ENCODE measurements around the gene PLCB1.

PLCB1 gene

DNA sequence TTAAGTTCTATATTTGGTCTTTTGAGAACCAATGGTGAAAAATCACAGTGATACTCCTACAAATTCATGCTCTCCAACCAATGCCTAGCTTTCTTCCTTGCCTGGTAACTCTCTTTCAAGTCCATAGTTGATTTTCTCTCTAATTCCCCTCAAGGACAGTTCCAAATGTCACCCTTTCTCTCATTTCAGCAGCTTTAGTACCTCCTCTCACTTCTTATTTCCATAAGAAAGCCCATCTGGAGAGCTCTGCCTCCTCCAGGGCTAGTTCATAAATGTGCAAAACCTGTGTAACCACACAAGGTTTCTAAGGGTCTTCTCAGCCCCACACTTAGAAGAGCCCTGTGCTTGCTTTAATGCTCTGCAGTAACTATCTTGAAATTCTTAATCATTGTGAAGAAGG, 781.4 kb downstream of the PLCB1 start:
- no peak for DNase-seq
- no peak overlapping the region for H3K27ac Mint-ChIP-seq
- no peak overlapping the region for H3K4me3 Mint-ChIP-seq
- H3K27me3 Mint-ChIP-seq (ENCODE audit: low read depth, poor library complexity) = no peaks in the 10 kb centered on the region
- peaks cover 12% of the 10 kb centered on the region for H3K4me1 Mint-ChIP-seq
- TF ChIP-seq, protein P1, sequence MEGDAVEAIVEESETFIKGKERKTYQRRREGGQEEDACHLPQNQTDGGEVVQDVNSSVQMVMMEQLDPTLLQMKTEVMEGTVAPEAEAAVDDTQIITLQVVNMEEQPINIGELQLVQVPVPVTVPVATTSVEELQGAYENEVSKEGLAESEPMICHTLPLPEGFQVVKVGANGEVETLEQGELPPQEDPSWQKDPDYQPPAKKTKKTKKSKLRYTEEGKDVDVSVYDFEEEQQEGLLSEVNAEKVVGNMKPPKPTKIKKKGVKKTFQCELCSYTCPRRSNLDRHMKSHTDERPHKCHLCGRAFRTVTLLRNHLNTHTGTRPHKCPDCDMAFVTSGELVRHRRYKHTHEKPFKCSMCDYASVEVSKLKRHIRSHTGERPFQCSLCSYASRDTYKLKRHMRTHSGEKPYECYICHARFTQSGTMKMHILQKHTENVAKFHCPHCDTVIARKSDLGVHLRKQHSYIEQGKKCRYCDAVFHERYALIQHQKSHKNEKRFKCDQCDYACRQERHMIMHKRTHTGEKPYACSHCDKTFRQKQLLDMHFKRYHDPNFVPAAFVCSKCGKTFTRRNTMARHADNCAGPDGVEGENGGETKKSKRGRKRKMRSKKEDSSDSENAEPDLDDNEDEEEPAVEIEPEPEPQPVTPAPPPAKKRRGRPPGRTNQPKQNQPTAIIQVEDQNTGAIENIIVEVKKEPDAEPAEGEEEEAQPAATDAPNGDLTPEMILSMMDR (IDR thresholded peaks at IDR 0.05) = no peak
- H3K9me3 Mint-ChIP-seq = peaks cover 34% of the 10 kb centered on the region
- H3K36me3 Mint-ChIP-seq (ENCODE audit: low read depth) = peaks cover 20% of the 10 kb centered on the region

DNA sequence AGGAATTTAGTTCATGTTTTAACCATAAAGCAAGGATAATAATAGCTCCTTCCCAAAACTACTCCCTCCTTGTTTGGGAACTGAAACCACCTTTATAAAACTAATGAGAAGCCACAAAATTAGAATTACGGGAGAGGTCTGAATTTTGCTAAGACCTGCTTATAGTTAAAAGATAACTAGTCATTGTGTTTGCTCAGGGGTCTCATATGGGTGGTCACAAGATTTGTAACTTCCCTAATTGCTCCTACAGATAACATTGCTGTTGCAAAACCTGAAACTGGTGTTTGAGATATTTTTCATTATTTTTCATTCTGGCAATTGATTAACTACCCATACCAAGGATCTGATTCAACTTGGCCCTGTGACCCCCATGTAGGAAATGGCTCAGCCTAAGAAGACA, 782.4 kb downstream of the PLCB1 start:
- peaks cover 36% of the 10 kb centered on the region for H3K9me3 Mint-ChIP-seq
- peaks cover 20% of the 10 kb centered on the region for H3K36me3 Mint-ChIP-seq (ENCODE audit: low read depth)
- H3K27me3 Mint-ChIP-seq (ENCODE audit: low read depth, poor library complexity) = no peaks in the 10 kb centered on the region
- H3K4me1 Mint-ChIP-seq = peaks cover 12% of the 10 kb centered on the region
- DNase-seq = no peak
- no peak overlapping the region for H3K4me3 Mint-ChIP-seq
- no peak overlapping the region for H3K27ac Mint-ChIP-seq
- TF ChIP-seq, protein P1 (IDR thresholded peaks at IDR 0.05) = no peak

DNA sequence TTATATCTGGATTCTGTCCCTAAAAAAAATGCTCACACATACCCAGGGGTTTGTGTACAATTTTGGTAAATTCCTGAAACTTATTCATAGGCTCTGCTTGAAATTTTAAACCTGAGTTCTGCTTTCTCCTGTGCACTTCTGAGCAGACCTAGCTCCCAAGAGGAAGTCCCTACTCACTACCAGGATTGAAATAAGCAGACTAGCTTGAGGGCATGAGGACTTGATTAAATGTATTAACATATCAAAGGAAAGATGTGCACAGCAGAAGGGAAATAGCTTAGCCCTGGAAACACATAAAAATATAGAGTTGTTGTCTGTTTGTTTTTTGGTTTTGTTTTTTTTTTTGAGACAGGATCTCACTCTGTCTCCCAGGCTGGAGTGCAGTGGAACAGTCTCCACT, 785.0 kb downstream of the PLCB1 start:
- Mint-ChIP-seq H3K27ac (no peak overlapping the region), H3K9me3 (peaks cover 39% of the 10 kb centered on the region), H3K36me3 (ENCODE audit: low read depth) (peaks cover 20% of the 10 kb centered on the region), H3K27me3 (ENCODE audit: low read depth, poor library complexity) (no peaks in the 10 kb centered on the region), H3K4me1 (peaks cover 12% of the 10 kb centered on the region), H3K4me3 (no peak overlapping the region)
- no peak for DNase-seq
- TF ChIP-seq, protein P1 (IDR thresholded peaks at IDR 0.05) = no peak

DNA sequence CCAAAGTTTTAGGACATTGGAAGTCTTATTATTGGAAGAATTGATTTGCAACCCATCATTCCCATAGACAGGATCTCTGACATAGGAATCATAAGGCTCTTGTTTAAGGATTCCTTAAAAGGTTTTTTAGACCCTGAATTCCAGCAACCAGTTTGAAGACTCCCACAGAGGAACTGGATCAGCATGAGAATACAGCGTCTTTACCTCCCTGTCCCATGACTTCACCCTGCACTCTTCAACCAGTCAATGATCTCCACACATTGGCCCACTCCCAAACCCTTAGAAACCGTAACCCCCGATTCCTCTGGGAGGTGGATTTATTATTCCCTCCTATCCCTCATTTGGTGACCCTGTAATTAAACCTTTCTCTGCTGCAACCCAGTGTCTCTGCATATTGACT, 786.1 kb downstream of the PLCB1 start:
- Mint-ChIP-seq H3K9me3 (peaks cover 41% of the 10 kb centered on the region), H3K27ac (no peak overlapping the region), H3K4me3 (no peak overlapping the region), H3K27me3 (ENCODE audit: low read depth, poor library complexity) (no peaks in the 10 kb centered on the region), H3K36me3 (ENCODE audit: low read depth) (peaks cover 23% of the 10 kb centered on the region), H3K4me1 (peaks cover 12% of the 10 kb centered on the region)
- no peak for DNase-seq
- TF ChIP-seq, protein P1 (IDR thresholded peaks at IDR 0.05) = no peak

DNA sequence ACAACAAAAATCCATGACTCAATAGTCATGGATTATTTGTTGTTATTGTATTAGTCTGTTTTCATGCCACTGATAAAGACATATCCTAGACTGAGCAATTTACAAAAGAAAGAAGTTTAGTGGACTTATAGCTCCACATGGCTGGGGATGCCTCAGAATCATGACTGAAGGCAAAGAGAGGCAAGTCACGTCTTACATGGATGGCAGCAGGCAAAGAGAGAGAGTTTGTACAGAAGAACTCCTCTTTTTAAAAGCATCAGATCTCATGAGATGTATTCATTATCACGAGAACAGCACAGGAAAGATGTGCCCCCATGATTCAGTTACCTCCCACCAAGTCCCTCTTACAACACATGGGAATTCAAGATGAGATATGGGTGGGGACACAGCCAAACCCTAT, 792.5 kb downstream of the PLCB1 start:
- no peak for DNase-seq
- no peak overlapping the region for H3K4me3 Mint-ChIP-seq
- peaks cover 15% of the 10 kb centered on the region for H3K27me3 Mint-ChIP-seq (ENCODE audit: low read depth, poor library complexity)
- peaks cover 32% of the 10 kb centered on the region for H3K9me3 Mint-ChIP-seq
- no peak overlapping the region for H3K27ac Mint-ChIP-seq
- peaks cover 5% of the 10 kb centered on the region for H3K4me1 Mint-ChIP-seq
- TF ChIP-seq, protein P1 (IDR thresholded peaks at IDR 0.05) = no peak
- peaks cover 6% of the 10 kb centered on the region for H3K36me3 Mint-ChIP-seq (ENCODE audit: low read depth)

DNA sequence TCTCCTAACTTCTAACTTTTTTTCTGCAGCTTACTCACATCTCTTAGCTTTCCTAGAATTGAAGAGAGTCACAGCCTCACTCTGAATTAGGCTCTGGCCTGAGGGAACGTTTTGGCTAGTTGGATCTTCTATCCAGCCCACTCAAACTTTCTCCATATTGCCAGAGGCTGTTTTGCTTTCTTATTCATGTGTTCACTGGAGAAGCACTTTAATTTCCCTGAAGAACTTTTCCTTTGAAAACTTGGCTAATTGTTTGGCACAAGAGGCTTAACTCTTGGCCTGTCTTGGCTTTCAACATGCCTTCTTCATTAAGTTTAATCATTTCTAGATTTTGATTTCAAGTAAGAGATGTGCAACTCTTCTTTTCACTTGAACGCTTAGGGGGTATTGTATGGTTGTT, 798.7 kb downstream of the PLCB1 start:
- Mint-ChIP-seq H3K4me1 (peaks cover 49% of the 10 kb centered on the region), H3K4me3 (no peak overlapping the region)

More for the DNA sequence above, 798.7 kb downstream of the PLCB1 start:
- Mint-ChIP-seq H3K27me3 (ENCODE audit: low read depth, poor library complexity) (peaks cover 15% of the 10 kb centered on the region), H3K36me3 (ENCODE audit: low read depth) (peaks cover 25% of the 10 kb centered on the region), H3K27ac (no peak overlapping the region), H3K9me3 (peaks cover 26% of the 10 kb centered on the region)
- TF ChIP-seq, protein P1 (IDR thresholded peaks at IDR 0.05) = no peak
- DNase-seq = no peak
